Hepatocyte (in vitro differentiated cells): ENCODE data around the gene STK32B.

Experiments used
- CTCF ChIP-seq: fragments of 200-600 bp; sonication (generic); IDR thresholded peaks from 2 replicates; pipeline ENCODE4 v1.5.1; 2016; ENCODE audit warnings: antibody characterized with exemption, mild to moderate bottlenecking; ENCODE audit not compliant: poor library complexity
- EZH2 ChIP-seq: fragments of 200-600 bp; sonication (generic); IDR thresholded peaks from 2 replicates; pipeline ENCODE4 v1.6.1; 2016; ENCODE audit warnings: antibody characterized with exemption, mild to moderate bottlenecking, borderline replicate concordance
- EZH2phosphoT487 ChIP-seq: fragments of 200-600 bp; sonication (generic); IDR thresholded peaks from one replicate; pipeline ENCODE4 v1.6.1; 2018; ENCODE audit warnings: antibody characterized with exemption, mild to moderate bottlenecking, low read depth, moderate library complexity; ENCODE audit not compliant: unreplicated experiment, severe bottlenecking

DNA sequence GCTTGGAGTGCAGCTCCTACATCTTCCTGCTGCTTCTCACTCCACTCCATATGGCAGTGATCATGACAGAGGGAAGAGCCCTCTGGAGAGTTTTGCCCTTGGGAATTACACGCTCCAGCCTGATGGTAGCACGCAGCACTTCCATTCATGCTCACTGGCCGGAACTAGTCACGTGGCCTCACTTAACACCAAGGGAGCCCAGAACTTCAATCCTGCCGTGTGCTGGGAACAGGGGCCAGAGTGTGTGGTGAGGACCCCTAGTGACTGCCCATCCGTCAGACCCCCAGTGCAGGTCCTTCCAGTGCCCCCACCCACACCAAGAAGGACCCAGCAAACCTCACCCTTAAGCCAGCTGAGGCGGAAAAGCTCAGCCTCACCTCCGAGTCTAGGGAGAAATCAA lies 426.3 kb downstream of the STK32B start:
- no peak for TF ChIP-seq CTCF
- TF ChIP-seq EZH2: no peak
- TF ChIP-seq EZH2phosphoT487: no peak
